HepG2 (cell line): ENCODE measurements around the gene PGAP1.

Source experiments
- CTCF ChIP-seq: sonication (generic); formaldehyde crosslinking; IDR thresholded peaks from 2 replicates; pipeline ENCODE4 v1.5.0; 2020; ENCODE audit warnings: mild to moderate bottlenecking, missing genetic modification reagents, moderate library complexity
- DBP ChIP-seq: sonication (generic); formaldehyde crosslinking; IDR thresholded peaks from 2 replicates; pipeline ENCODE4 v1.4.0; 2020; ENCODE audit warnings: missing genetic modification reagents; ENCODE audit errors: not compliant biosample characterization
- EZH2 ChIP-seq: conservative IDR thresholded peaks from 2 replicates; pipeline ENCODE4 v1.6.1; 2012; ENCODE audit warnings: mild to moderate bottlenecking, low read depth, low read length, moderate library complexity
- NR2F1 ChIP-seq, 2 experiments: fragments of 450-650 bp in 1 of 2; formaldehyde crosslinking in 1 of 2; IDR thresholded peaks; 2 replicates each; pipeline versions ENCODE4 v1.5.0 to v1.6.1; 2016 to 2020; ENCODE audit warnings: mild to moderate bottlenecking in 1 of 2, missing compliant biosample characterization in 1 of 2, missing genetic modification reagents in 1 of 2, moderate library complexity in 1 of 2
- PATZ1 ChIP-seq: sonication (generic); formaldehyde crosslinking; IDR thresholded peaks from 2 replicates; pipeline ENCODE4 v1.4.0; 2020; ENCODE audit warnings: missing genetic modification reagents
- RAD21 ChIP-seq: fragments of 450-650 bp; formaldehyde crosslinking; IDR thresholded peaks from 2 replicates; pipeline ENCODE4 v1.5.0; 2020; ENCODE audit warnings: mild to moderate bottlenecking
- ZBTB4 ChIP-seq: sonication (generic); formaldehyde crosslinking; IDR thresholded peaks from 2 replicates; pipeline ENCODE4 v1.4.0; 2020; ENCODE audit warnings: missing genetic modification reagents, mild to moderate bottlenecking, borderline replicate concordance
- ZNF331 ChIP-seq: sonication (generic); formaldehyde crosslinking; IDR thresholded peaks from 2 replicates; pipeline ENCODE4 v1.4.0; 2020; ENCODE audit warnings: missing genetic modification reagents

- TF ChIP-seq ZNF331 (CRISPR knock-in tag) (no peak), RAD21 (no peak), NR2F1 (CRISPR knock-in tag; IDR thresholded peaks at IDR 0.05) (no peak), CTCF (CRISPR knock-in tag) (no peak), EZH2 (no peak), ZBTB4 (no peak), PATZ1 (CRISPR knock-in tag) (no peak), DBP (CRISPR knock-in tag) (no peak)
Measured at GRCh38 chr2:196783431-196784094, 142.9 kb downstream of the PGAP1 start.
